HG03025 (cell line): ENCODE results near the gene ITPR1.

Experiments used
- ATAC-seq: cut with Tn5 transposase; IDR thresholded peaks from one replicate; pipeline ENCODE4 v1.9.1; 2021; ENCODE audit warnings: mild to moderate bottlenecking, moderate library complexity; ENCODE audit not compliant: unreplicated experiment, low FRiP score

The ITPR1 gene

GRCh38 chr3:4794798-4795197, 301.6 kb downstream of the ITPR1 start:
- ATAC-seq = no peak

GRCh38 chr3:4795905-4796304, 302.8 kb downstream of the ITPR1 start:
- ATAC-seq = no peak

DNA sequence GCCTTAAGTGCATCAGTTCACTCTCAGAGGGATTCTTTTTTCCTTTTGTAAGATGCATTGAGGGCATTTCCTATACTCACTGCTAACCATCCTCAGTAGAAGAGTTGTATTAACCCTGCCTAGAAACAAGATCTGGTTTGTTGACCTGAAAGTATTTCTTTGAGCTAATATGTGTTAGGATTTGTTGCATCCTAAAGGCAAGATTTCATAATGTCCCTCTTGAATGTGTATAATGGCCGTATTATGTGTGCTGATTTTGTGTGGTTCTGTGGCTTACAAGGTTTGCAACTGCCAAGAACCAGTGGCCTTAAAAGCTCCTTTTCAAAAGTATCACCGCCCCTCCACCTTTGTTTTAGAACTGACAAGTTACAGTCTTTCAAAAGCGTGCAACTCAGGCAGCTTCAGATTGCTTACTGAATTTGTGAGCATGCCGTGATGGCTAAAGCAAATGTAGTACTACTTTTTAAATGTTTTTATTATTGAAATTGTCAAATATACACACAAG, 304.1 kb downstream of the ITPR1 start:
- ATAC-seq = no peak

GRCh38 chr3:4799266-4800256, 306.4 kb downstream of the ITPR1 start:
- ATAC-seq = no peak

DNA sequence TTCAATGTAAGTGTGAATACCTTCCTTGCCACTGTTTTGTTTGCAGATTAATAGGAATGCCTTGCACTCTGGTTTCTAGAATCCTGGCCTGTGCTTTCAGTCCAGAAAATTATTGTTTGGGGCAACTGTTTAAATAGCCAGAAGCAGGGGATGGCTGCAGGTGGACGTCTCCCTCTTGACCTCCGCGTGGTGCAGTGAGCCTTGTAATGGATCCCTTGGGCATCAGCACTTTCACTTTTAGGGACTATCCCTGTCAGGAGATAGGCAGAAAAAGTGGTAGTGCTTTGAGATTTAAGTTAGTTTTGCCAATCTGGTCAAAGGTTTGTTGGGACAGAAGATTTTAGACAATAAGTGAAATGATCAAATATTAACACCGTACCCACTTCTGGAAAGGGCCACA, 307.4 kb downstream of the ITPR1 start:
- ATAC-seq = no peak

DNA sequence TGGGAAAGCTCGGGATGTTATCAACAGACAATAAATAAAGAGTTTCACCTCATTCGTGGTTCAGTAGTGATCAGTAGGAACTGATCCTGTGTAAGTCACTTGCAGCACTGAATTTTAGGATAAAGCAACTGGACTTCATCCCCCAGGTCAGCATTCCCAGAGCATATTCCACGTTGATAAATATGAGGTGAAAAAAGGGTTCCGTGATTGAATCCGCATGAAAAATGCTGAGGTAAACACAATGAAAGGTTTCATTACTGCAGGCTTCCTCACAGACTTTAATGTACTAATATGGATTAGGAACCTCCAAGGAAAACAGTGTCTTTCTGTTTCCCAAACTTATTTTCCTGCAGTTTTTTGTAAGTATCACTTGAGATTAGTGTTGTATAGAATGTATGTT, 308.7 kb downstream of the ITPR1 start:
- ATAC-seq = no peak

- no peak for ATAC-seq
These were observed 309.8 kb downstream of the ITPR1 start for GRCh38 chr3:4802903-4803302.

DNA sequence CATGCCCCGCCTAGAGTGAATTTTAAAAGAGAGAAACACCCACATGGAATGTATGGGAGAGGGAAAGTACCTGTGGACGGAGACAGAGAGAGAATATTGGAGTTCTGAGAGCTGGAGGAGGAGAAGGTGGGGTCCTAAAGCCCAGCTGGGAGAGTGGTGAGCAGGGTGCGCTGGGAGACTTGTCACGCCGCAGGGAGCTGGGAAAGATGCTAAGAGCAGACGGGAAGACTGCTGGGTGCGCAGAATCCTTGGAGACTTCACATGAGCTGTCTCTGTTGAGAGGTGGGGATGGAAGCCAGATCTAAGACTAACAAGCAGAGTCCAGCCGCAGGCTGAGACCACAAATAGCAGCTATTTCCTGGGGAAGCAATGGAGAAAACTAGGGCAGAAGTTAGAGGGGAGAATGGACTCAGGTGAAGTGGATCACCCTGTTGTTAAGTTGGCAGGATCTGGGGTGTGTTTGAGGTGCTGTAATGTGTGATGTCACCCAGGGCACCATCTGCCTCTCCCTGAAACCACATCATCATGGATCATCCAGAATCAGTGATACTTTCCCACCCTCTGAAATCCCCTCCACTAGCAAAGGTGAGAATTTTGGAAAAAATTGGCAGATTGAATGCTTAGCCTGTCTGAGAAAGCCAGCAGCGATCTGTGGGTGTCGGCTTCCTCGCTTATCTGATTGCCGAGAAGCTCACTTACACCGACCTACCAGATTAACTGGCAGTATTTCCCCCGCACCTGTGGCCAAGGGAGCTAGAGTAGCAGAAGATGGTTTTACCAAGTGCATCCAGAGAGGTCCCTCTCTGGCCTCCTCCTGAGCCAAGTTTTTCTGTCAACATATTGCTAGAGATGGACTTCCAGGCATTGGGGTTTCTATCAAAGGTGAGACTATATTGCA, 311.3 kb downstream of the ITPR1 start:
- ATAC-seq = no peak

GRCh38 chr3:4805662-4806061, 312.5 kb downstream of the ITPR1 start:
- no peak for ATAC-seq

DNA sequence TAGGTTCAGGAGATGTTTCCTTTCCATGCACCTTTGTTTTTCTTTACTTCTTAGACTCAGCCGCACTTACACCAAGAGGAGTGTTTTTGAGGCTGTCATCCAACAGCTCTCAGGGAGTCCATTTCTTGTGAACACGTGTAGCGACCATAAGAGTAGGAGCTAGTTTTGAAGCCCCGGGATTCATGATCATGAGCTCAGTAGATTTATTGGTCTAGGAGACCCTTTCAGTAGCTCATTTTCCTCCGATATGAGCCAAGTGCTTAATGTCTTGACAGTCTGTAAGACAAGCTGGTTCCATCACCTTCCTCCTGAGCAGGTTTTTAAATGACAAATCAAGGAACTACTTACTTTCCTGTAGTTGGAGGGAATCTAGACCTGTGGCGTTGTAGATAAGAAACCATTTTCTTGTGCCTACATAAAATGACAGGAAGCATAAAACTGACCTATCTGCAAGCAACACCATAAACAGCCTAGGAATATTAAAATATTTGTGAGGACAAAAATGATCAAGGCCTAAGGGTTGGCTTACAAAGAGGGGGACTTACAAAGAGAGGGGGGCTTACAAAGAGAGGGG, 313.5 kb downstream of the ITPR1 start:
- ATAC-seq = no peak

DNA sequence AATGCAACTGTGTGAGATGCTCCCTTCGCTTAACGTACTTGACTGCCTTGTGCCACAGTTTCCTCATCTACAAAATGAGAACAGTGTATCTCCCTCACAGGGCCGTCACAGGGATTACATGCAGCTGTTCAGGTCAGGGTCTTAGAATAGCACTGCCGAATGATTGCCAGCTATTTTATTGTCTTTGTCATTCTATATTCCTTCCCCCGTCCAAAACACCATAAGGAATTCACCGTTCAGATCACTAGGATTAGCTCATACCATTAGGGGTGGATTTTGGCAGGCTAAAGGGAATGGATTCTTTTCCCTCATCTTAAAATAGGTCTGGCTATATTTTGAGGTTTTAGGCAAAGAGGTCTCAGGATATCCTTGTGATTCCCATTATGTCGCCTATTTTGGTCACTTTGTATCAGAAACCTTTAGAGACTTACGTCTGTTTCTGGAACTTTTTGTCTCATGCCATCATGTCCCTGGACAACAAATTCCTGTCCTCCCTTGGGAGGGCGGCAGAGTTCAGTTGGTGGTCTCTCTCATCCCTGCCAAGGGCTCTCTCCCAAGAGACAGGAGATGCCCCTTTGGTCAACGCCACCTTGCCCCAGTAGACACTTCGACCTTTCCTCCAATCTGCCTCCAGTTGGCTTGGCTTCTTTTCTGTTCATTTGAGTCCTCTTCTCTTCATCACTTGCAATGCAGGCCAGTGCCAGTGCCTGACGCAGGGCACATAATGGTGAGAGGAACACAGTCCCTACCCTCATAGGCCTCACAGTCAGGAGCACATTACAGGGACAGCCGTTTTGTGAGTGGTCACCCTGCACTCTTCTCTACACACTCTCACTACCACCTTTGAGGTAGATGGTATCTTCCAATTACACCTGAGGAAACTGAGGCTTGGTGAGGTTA, 314.5 kb downstream of the ITPR1 start:
- ATAC-seq = no peak

DNA sequence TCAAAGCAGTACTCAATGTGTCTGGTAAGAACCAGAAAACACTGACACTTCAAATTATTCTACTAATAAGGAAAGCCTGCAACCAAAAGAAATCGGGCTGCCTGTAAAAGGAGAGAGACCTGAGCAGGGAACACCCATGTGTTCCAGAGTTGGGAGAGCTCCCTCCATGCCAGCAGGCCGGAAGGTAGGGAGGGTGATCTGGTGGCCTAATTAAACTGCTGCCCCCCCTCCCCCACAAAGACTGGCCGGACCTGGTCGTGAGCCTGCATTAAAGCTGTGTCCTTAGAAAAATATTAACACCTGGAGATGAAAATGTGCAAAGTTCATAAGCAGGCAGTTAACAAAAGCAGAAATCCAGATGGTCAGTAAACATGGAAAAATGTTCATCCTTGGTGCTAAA, 315.5 kb downstream of the ITPR1 start:
- no peak for ATAC-seq

DNA sequence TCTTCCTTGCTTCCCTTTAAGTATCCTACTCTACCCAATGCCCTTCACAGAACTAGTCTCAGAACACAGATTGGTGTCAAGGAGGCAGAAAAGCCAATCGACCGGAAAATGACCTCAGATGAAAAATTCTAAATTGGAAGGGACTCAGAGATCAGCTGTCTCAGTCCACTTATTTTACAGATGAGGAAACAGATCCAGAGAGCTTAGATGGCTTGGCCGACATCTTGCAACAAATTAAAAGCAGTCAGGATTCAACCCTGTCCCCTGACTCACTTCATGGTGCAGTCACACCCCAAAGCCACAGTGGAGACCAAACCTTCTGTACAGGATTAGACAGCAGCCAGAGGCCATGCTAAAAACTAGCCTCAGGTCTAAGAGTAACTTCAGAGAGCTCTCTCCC, 316.8 kb downstream of the ITPR1 start:
- no peak for ATAC-seq

DNA sequence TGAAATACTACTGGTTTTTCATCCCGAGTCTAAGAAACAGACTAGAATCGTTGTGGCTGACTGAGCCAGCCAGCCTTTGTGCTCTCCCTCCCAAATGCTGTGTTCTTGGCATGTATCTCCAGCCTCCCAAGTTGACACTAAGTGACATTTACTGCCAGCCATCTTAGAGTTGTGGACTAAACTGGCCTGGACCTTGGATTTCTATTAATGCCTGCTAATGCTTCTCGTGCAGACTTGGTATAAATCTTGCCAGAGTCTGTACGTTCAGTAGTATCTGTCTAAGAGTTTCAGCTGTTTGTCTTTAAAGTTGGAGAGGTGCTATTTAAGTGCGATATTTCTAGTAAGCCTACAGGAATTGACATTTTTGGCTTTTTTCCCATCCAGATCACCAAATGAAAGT, 319.4 kb downstream of the ITPR1 start:
- no peak for ATAC-seq

DNA sequence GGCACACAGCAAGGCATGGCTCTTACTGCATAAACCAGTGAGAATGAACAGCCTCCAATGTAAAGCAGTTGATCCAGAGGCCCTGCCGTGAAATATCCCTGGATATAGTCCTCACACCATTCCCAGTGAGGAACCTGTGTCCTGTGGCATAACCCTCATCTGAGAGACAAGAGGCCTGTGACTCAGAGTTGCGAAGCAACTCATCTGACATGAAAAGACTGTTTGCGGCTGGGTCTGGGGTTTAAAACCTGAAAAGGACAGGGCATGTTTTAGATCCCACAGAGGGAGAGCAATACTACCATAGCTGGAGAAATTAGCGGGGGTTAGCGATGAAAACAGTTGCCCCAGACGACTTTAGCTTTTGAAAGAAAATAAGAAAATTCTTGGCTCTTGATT, 320.8 kb downstream of the ITPR1 start:
- ATAC-seq = no peak

GRCh38 chr3:4814305-4814903, 321.3 kb downstream of the ITPR1 start:
- ATAC-seq = no peak

GRCh38 chr3:4814904-4815574, 321.9 kb downstream of the ITPR1 start:
- ATAC-seq = no peak

- no peak for ATAC-seq
These were observed 323.2 kb downstream of the ITPR1 start for GRCh38 chr3:4816306-4816705.

DNA sequence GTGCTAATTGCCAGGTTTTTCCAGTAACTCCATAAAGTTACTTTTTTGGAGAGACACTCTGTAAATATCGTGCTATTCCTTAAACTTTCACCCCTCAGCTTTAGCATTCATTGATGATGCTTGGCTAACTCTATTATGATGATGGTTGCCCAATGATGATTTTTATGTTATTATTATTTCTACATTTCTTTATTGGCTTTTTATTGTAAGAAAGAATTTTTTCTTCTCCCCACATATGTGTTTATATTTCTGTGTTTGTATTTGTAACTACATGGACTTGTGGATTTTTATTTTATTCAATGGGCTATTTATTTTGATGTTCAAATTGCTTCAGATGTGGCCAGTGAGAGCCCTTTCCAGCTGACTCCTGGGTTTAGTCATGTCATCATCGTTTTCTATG, 323.6 kb downstream of the ITPR1 start:
- ATAC-seq = no peak
